Lower leg skin (tissue), 3 donors: Measurements from ENCODE around the gene DAAM2.

Experiments used
- POLR2A ChIP-seq, 2 donors: fragments of 450-650 bp; IDR thresholded peaks; one replicate each; pipeline ENCODE4 v1.6.1; 2016 to 2017; ENCODE audit warnings: antibody characterized with exemption in 2 of 2, mild to moderate bottlenecking in 1 of 2, moderate library complexity in 1 of 2
- TF ChIP-seq, protein P1 (sequence below), 3 donors: fragments of 450-650 bp; IDR thresholded peaks; one replicate each; pipeline ENCODE4 v1.5.1; 2016; ENCODE audit warnings: antibody characterized with exemption in 3 of 3, mild to moderate bottlenecking in 3 of 3, moderate library complexity in 2 of 3

- TF ChIP-seq, protein P1, sequence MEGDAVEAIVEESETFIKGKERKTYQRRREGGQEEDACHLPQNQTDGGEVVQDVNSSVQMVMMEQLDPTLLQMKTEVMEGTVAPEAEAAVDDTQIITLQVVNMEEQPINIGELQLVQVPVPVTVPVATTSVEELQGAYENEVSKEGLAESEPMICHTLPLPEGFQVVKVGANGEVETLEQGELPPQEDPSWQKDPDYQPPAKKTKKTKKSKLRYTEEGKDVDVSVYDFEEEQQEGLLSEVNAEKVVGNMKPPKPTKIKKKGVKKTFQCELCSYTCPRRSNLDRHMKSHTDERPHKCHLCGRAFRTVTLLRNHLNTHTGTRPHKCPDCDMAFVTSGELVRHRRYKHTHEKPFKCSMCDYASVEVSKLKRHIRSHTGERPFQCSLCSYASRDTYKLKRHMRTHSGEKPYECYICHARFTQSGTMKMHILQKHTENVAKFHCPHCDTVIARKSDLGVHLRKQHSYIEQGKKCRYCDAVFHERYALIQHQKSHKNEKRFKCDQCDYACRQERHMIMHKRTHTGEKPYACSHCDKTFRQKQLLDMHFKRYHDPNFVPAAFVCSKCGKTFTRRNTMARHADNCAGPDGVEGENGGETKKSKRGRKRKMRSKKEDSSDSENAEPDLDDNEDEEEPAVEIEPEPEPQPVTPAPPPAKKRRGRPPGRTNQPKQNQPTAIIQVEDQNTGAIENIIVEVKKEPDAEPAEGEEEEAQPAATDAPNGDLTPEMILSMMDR (IDR thresholded peaks at IDR 0.05): no peak
- no peak for TF ChIP-seq POLR2A (IDR thresholded peaks at IDR 0.05)
These were observed 42.1 kb downstream of the DAAM2 start for GRCh38 chr6:39834278-39834677.
